Measurements from ENCODE around the gene DHDDS.

DNA sequence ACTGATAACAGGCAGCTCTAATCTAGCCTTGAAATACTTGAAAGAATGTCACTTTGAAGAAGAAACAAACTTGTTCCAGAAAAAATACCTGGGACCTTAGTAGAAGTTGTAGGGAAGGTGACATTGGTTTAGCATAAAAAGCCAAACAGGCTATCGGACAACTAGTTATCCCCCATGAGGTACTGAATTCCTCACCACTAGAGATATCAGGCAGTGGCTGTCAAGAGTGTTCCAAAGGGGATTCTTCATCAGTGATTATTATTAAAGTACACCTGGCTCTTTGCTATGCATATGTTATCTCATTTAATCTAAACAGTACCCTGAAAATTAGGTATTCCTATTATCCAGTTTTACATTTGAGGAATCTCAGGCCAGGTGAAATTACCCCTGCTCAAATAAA, 27.0 kb downstream of the DHDDS start:
- TF ChIP-seq, protein P1, sequence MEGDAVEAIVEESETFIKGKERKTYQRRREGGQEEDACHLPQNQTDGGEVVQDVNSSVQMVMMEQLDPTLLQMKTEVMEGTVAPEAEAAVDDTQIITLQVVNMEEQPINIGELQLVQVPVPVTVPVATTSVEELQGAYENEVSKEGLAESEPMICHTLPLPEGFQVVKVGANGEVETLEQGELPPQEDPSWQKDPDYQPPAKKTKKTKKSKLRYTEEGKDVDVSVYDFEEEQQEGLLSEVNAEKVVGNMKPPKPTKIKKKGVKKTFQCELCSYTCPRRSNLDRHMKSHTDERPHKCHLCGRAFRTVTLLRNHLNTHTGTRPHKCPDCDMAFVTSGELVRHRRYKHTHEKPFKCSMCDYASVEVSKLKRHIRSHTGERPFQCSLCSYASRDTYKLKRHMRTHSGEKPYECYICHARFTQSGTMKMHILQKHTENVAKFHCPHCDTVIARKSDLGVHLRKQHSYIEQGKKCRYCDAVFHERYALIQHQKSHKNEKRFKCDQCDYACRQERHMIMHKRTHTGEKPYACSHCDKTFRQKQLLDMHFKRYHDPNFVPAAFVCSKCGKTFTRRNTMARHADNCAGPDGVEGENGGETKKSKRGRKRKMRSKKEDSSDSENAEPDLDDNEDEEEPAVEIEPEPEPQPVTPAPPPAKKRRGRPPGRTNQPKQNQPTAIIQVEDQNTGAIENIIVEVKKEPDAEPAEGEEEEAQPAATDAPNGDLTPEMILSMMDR (conservative IDR thresholded peaks at IDR 0.05; ENCODE audit: low read length), result no peak
- no peak for TF ChIP-seq EZH2phosphoT487 (IDR thresholded peaks at IDR 0.05; ENCODE audit: borderline replicate concordance, low read depth, low read length)
